Measurements from ENCODE around the gene C9orf40. TPM values are rescaled to one million over a fixed set of nuclear protein-coding genes. Genes with fewer than 3 reads are reported as not detected.

Gene C9orf40
- 12.8 TPM for total RNA-seq (2021; ENCODE audit: unreplicated experiment)
- 4.3 and 5.4 TPM in 2 replicates for polyA plus RNA-seq (2012)
- percentile 72 among the genes with signal in this experiment for Bru-seq, nascent RNA
- percentile 62 among the genes with signal in this experiment for BruChase-seq, experiment 1, labeled RNA remaining after a 6-hour chase
- percentile 76 among the genes with signal in this experiment for BruChase-seq, experiment 2, labeled RNA remaining after a 2-hour chase
- long read RNA-seq, transcript C9orf40-201 (2 exons, 2,327 nt) = major isoform, 32 of 41 reads
- long read RNA-seq, partial matches to known transcripts = 0 of 41 reads
- long read RNA-seq, other reads (novel, unspliced or antisense) = 9 of 41 reads

- Histone ChIP-seq H4K20me1 (ENCODE audit: insufficient read depth) (no peaks in the 10 kb centered on the region), H3K27me3 (ENCODE audit: insufficient read depth, low read length) (no peaks in the 10 kb centered on the region), H3K36me3 (ENCODE audit: control insufficient read depth in 1 of 2, insufficient read depth in 2 of 2, low read length in 2 of 2) (no peaks in the 10 kb centered on the region), H3K4me1 (ENCODE audit: control insufficient read depth in 1 of 2, insufficient read depth in 2 of 2, low read length in 2 of 2) (peaks cover 3 to 15% of the 10 kb centered on the region in 2 experiments; a peak in 2 of 4 replicates), H3K4me2 (ENCODE audit: low read length) (peak within 1 kb of the TSS; percentile 94), H2AFZ (ENCODE audit: low read depth, low read length, poor library complexity, severe bottlenecking) (no peak within 1 kb of the TSS), H3K9me3 (ENCODE audit: control insufficient read depth in 1 of 2, insufficient read depth in 1 of 2, low read depth in 1 of 2, low read length in 2 of 2) (no peaks in the 10 kb centered on the region), H3K9ac (ENCODE audit: low read length) (peak within 1 kb of the TSS; percentile 85), H3K9me2 (ENCODE audit: insufficient read depth) (no peaks in the 10 kb centered on the region), H3K4me3 (replicated peaks in 1 of 2; ENCODE audit: low read depth in 1 of 2, low read length in 2 of 2) (peak within 1 kb of the TSS; percentile 86 to 89), H3K79me2 (ENCODE audit: insufficient read depth, low read length) (peaks cover 12% of the 10 kb centered on the region), H3K27ac (ENCODE audit: low read depth, low read length) (peak within 1 kb of the TSS; percentile 99)
- ChIA-PET CTCF (interaction anchor here (0.7 to 2.0 kb wide), 18 partner anchors 9 to 185 kb away, joined by 3 to 19 read pairs (median 4); partner anchors contain the start of genes CARNMT1, NMRK1 and TRPM6), POLR2A (interaction anchor here (0.6 to 1.4 kb wide), 6 partner anchors 10 to 149 kb away, joined by 3 to 5 read pairs (median 4); partner anchors contain the start of gene CARNMT1), RAD21 (ENCODE audit: low non-redundant PET in 1 of 2, low total read pairs in 2 of 2, uncharacterized antibody in 2 of 2, unreplicated experiment in 2 of 2) (no interaction called here)
- ATAC-seq (peak; percentile 88), DNase-seq (ENCODE audit: low read depth, low spot score) (peak; percentile 81)
- no TSS peak for BruUV-seq (replicated peaks)
- intact Hi-C loops (cut with micrococcal nuclease) = loop anchor here (5.0 to 10.0 kb wide), 4 partner anchors 75 to 232 kb away; partner anchors contain the start of genes CARNMT1, NMRK1 and OSTF1
- TF ChIP-seq CTCF (IDR thresholded peaks at IDR 0.05 in 2 of 3, conservative IDR thresholded peaks at IDR 0.05 in 1 of 3; ENCODE audit: borderline replicate concordance in 1 of 3, insufficient read depth in 1 of 3, low read depth in 2 of 3, low read length in 2 of 3) = peak in 2 of 3 experiments; percentile 66 to 82; a peak in 4 of 6 replicates
- peak; percentile 39; the same call in 1 of the 2 replicates for TF ChIP-seq SP1 (IDR thresholded peaks at IDR 0.05; ENCODE audit: low read depth)
- TF ChIP-seq RAD21 (IDR thresholded peaks at IDR 0.05; ENCODE audit: low read depth) = 0 out of 2 replicates have a peak, but pooled peaks have one; percentile 12
- peak; percentile 59 for TF ChIP-seq ELF1 (IDR thresholded peaks at IDR 0.05; ENCODE audit: borderline replicate concordance, low read depth)
- peak; percentile 19 for TF ChIP-seq YY1 (IDR thresholded peaks at IDR 0.05; ENCODE audit: extremely low read depth, insufficient replicate concordance, low read depth, low read length)
- TF ChIP-seq MAX (IDR thresholded peaks at IDR 0.05) = peak; percentile 85; the same call in 1 of the 2 replicates
- TF ChIP-seq ZBTB33 (IDR thresholded peaks at IDR 0.05; ENCODE audit: extremely low read depth, insufficient replicate concordance, low read length) = no peak
- peak; percentile 51 for TF ChIP-seq CBX3 (IDR thresholded peaks at IDR 0.05; ENCODE audit: low read depth)
- TF ChIP-seq FOSL1 (IDR thresholded peaks at IDR 0.05; ENCODE audit: low read depth) = no peak
- no peak for TF ChIP-seq SRF (IDR thresholded peaks at IDR 0.05; ENCODE audit: low read depth)
- TF ChIP-seq EGR1 (IDR thresholded peaks at IDR 0.05; ENCODE audit: low read depth) = no peak
- peak; percentile 78 for TF ChIP-seq SIN3A (IDR thresholded peaks at IDR 0.05; ENCODE audit: low read depth)
- TF ChIP-seq JUND (IDR thresholded peaks at IDR 0.05) = no peak
- TF ChIP-seq EZH2 (IDR thresholded peaks at IDR 0.05) = no peak
- peak; percentile 82 for TF ChIP-seq POLR2AphosphoS5 (IDR thresholded peaks at IDR 0.05; ENCODE audit: low read depth, low read length)
- no peak for TF ChIP-seq ZNF274 (IDR thresholded peaks at IDR 0.05; ENCODE audit: low read depth, low read length)
- TF ChIP-seq POLR2A (IDR thresholded peaks at IDR 0.05; ENCODE audit: borderline replicate concordance, extremely low read depth, insufficient read depth, insufficient read length) = no peak
- TF ChIP-seq ZFX (IDR thresholded peaks at IDR 0.05) = peak; percentile 88
- peak; percentile 80 for TF ChIP-seq TCF7L2 (IDR thresholded peaks at IDR 0.05; ENCODE audit: borderline replicate concordance, extremely low read depth, insufficient read depth, insufficient read length)
- TF ChIP-seq CEBPB (IDR thresholded peaks at IDR 0.05; ENCODE audit: low read depth) = no peak
Observed at GRCh38 chr9:74952201-74953151, at the start of gene C9orf40. Gene C9orf40, minus strand, starts transcription at chr9:74952912. Its CDS starts 301 bp downstream, at chr9:74952611.

Data from HCT116 (cell line).